Hindlimb muscle (tissue), 1 donor: ENCODE data around the gene MANF. TPM values are rescaled to one million over a fixed set of nuclear protein-coding genes. Genes with fewer than 3 reads are reported as not detected.

Experiments
- DNase-seq: peaks from one replicate; pipeline ENCODE4 v3.0.0-alpha.2; 2013
- polyA plus RNA-seq: library from polyadenylated mRNA; unstranded; fragments of 120-200 nt; gene quantifications from one replicate; pipeline ENCODE4 v1.2.1, GENCODE V29; 2013; ENCODE audit not compliant: insufficient read length

Gene MANF
- polyA plus RNA-seq, 1 donor = 50.9 TPM

- no peak for DNase-seq
These were observed 5.4 kb downstream of the MANF start for GRCh38 chr3:51390246-51391074.

GRCh38 chr3:51391075-51391565, 6.0 kb downstream of the MANF start, which contains the start of gene RBM15B:
Gene RBM15B, plus strand, starts transcription at chr3:51391285. Its CDS starts 115 bp downstream, at chr3:51391400.
- DNase-seq = peak; percentile 96

GRCh38 chr3:51391566-51392354, 6.7 kb downstream of the MANF start:
- DNase-seq = no peak

GRCh38 chr3:51392355-51393133, 7.5 kb downstream of the MANF start:
- DNase-seq = no peak

- DNase-seq = no peak
These were observed 8.0 kb downstream of the MANF start for GRCh38 chr3:51393134-51393495.

GRCh38 chr3:51393564-51393963, 8.5 kb downstream of the MANF start:
- no peak for DNase-seq

- DNase-seq = no peak
These were observed 9.4 kb downstream of the MANF start for GRCh38 chr3:51394541-51394940.

GRCh38 chr3:51395493-51396213, 10.6 kb downstream of the MANF start:
- DNase-seq = no peak

GRCh38 chr3:51396401-51396800, 11.3 kb downstream of the MANF start:
- no peak for DNase-seq

GRCh38 chr3:51397392-51397791, 12.3 kb downstream of the MANF start:
- no peak for DNase-seq

GRCh38 chr3:51398595-51399310, 13.7 kb downstream of the MANF start:
- DNase-seq = no peak

GRCh38 chr3:51400166-51400565, 15.1 kb downstream of the MANF start:
- DNase-seq = no peak

- DNase-seq = no peak
These were observed 16.6 kb downstream of the MANF start for GRCh38 chr3:51401735-51402134.

- DNase-seq = no peak
These were observed 18.6 kb downstream of the MANF start for GRCh38 chr3:51403675-51404074.

GRCh38 chr3:51408021-51408420, 22.9 kb downstream of the MANF start:
- no peak for DNase-seq

- no peak for DNase-seq
These were observed 23.7 kb downstream of the MANF start for GRCh38 chr3:51408813-51409212.

- DNase-seq = no peak
These were observed 37.1 kb downstream of the MANF start for GRCh38 chr3:51422211-51422610.

GRCh38 chr3:51426921-51427320, 41.8 kb downstream of the MANF start:
- DNase-seq = no peak

GRCh38 chr3:51429138-51429537, 44.0 kb downstream of the MANF start:
- no peak for DNase-seq

GRCh38 chr3:51434110-51434509, 49.0 kb downstream of the MANF start:
- DNase-seq = no peak

GRCh38 chr3:51434746-51435327, 49.7 kb downstream of the MANF start:
- peak; percentile 17 for DNase-seq
